Ovary (tissue), 3 donors: ENCODE data around the gene GAL.

Experiments used
- EP300 ChIP-seq: sonication (generic); formaldehyde crosslinking; IDR thresholded peaks from one replicate; pipeline ENCODE4 v1.6.1; 2017; ENCODE audit warnings: antibody characterized with exemption
- POLR2A ChIP-seq: fragments of 450-650 bp; IDR thresholded peaks from one replicate; pipeline ENCODE4 v1.6.1; 2017; ENCODE audit warnings: antibody characterized with exemption, mild to moderate bottlenecking, moderate library complexity
- TF ChIP-seq, protein P1 (sequence below), 3 donors: fragments of 450-650 bp in 2 of 3; fragments of 200-600 bp in 1 of 3; IDR thresholded peaks; one replicate each; pipeline versions ENCODE4 v1.5.1 to v1.8.0; 2016 to 2022; ENCODE audit warnings: antibody characterized with exemption in 3 of 3, mild to moderate bottlenecking in 1 of 3
- donor health status: DM: no; HTN: no; CAD: no.

DNA sequence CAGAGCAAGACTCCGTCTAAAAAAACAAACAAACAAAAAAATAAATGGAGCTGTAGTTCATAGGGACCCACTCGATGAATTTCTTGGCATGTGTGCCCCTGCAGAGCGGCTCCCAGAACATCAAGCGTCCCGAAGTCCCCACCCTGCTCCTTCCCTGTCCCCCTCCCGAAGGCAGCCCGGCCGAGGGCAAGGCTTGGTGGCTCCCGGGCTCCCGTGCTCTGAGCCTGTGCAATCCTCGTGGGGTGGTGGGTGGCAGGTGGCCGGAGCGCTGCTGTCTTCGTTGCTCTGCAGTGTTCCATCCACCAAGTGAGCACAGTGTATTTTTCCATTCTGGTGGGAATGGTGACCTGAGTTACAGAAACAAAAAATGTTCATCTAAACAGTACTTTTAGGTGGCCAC is 33.5 kb upstream of the GAL start:
- TF ChIP-seq, protein P1, sequence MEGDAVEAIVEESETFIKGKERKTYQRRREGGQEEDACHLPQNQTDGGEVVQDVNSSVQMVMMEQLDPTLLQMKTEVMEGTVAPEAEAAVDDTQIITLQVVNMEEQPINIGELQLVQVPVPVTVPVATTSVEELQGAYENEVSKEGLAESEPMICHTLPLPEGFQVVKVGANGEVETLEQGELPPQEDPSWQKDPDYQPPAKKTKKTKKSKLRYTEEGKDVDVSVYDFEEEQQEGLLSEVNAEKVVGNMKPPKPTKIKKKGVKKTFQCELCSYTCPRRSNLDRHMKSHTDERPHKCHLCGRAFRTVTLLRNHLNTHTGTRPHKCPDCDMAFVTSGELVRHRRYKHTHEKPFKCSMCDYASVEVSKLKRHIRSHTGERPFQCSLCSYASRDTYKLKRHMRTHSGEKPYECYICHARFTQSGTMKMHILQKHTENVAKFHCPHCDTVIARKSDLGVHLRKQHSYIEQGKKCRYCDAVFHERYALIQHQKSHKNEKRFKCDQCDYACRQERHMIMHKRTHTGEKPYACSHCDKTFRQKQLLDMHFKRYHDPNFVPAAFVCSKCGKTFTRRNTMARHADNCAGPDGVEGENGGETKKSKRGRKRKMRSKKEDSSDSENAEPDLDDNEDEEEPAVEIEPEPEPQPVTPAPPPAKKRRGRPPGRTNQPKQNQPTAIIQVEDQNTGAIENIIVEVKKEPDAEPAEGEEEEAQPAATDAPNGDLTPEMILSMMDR (IDR thresholded peaks at IDR 0.05) = no peak
- TF ChIP-seq EP300 = no peak
- no peak for TF ChIP-seq POLR2A
